ENCODE measurements around the gene CLCN4. TPM values are rescaled to one million over a fixed set of nuclear protein-coding genes. Genes with fewer than 3 reads are reported as not detected.

The CLCN4 gene
- total RNA-seq, 1 experiment from 2014 or later, result 6.9 TPM

GRCh38 chrX:10223276-10223675 is 66.5 kb downstream of the CLCN4 start:
- no peak overlapping the region for H2BK20ac ChIP-seq (ENCODE audit: low read depth, low read length, poor library complexity, severe bottlenecking)
- H3K14ac ChIP-seq (ENCODE audit: insufficient read depth, low read length), result no peak overlapping the region
- H3K27ac ChIP-seq (ENCODE audit: insufficient read length, low read depth, low read length), result no peak overlapping the region
- no peak overlapping the region for H3K18ac ChIP-seq (ENCODE audit: insufficient read length, low read depth, low read length)
- no peaks in the 10 kb centered on the region for H3K9me3 ChIP-seq (ENCODE audit: control insufficient read depth, low read depth, low read length)
- DNase-seq, result no peak
- H2AFZ ChIP-seq (ENCODE audit: low read length), result no peak overlapping the region
- Mint-ChIP-seq H3K27me3 (ENCODE audit: low read depth) (0 out of 2 replicates have a peak, but pooled peaks cover 3% of the 10 kb centered on the region), H3K4me3 (no peak overlapping the region), H3K4me1 (no peaks in the 10 kb centered on the region), H3K9me3 (peaks cover 50 to 67% of the 10 kb centered on the region in 2 experiments), H3K36me3 (ENCODE audit: insufficient read depth in 1 of 3, low read depth in 3 of 3) (peaks cover 4 to 19% (median 8%) of the 10 kb centered on the region in 3 experiments), H3K27ac (peak overlapping the region in 2 of 3 experiments; percentile 64 to 79; a peak in 3 of 7 replicates)
- H3K79me2 ChIP-seq (ENCODE audit: insufficient read depth, low read length), result no peaks in the 10 kb centered on the region
- H3K23ac ChIP-seq (ENCODE audit: insufficient read length, low read depth, low read length), result no peak overlapping the region
- H3K4me2 ChIP-seq (ENCODE audit: insufficient read depth, insufficient read length, low read length), result no peak overlapping the region
- no peak overlapping the region for H4K91ac ChIP-seq (ENCODE audit: insufficient read length, low read depth, low read length)
- H3K4ac ChIP-seq (ENCODE audit: low read depth, low read length), result no peak overlapping the region
- no peak overlapping the region for H3T11ph ChIP-seq (ENCODE audit: low read length)
- H3K4me1 ChIP-seq (ENCODE audit: insufficient read depth, low read length), result no peaks in the 10 kb centered on the region
- no CpG with 5 or more reads among the region's 12 CpGs for WGBS (ENCODE audit: extremely low coverage, insufficient read length, low lambda C conversion rate)
- no peak for TF ChIP-seq CTCF (conservative IDR thresholded peaks at IDR 0.05)
- no peaks in the 10 kb centered on the region; the same call in 1 of the 2 replicates for H3K27me3 ChIP-seq (ENCODE audit: insufficient read depth, low read length)
- no peaks in the 10 kb centered on the region for H4K20me1 ChIP-seq (ENCODE audit: control insufficient read depth, insufficient read depth, insufficient read length)
- no peak overlapping the region for H3K56ac ChIP-seq (ENCODE audit: insufficient read length, low read depth, low read length)
- no peaks in the 10 kb centered on the region for H3K23me2 ChIP-seq (ENCODE audit: insufficient read length, low read depth, low read length, poor library complexity, severe bottlenecking)
- H2BK120ac ChIP-seq (ENCODE audit: low read depth, low read length, poor library complexity, severe bottlenecking), result no peak overlapping the region
- H4K5ac ChIP-seq (ENCODE audit: insufficient read length, low read depth, low read length), result no peak overlapping the region
- no peak overlapping the region for H2BK5ac ChIP-seq (ENCODE audit: insufficient read length, low read length)
- H4K8ac ChIP-seq (replicated peaks; ENCODE audit: insufficient read length, low read depth, low read length), result no peak overlapping the region
- no peak overlapping the region for H2AK5ac ChIP-seq (ENCODE audit: insufficient read length, low read length)
- no peaks in the 10 kb centered on the region for H3K79me1 ChIP-seq (ENCODE audit: insufficient read depth, low read depth, low read length, poor library complexity, severe bottlenecking)
- H2BK15ac ChIP-seq (ENCODE audit: low read depth, low read length), result no peak overlapping the region
- no peak overlapping the region for H3K9ac ChIP-seq (ENCODE audit: extremely low read depth, insufficient read length, low read length)
- H2BK12ac ChIP-seq (ENCODE audit: insufficient read length, low read depth, low read length), result no peak overlapping the region
